Osteoblast (primary cell): Measurements from ENCODE around the gene GANAB. TPM values are rescaled to one million over a fixed set of nuclear protein-coding genes. Genes with fewer than 3 reads are reported as not detected.
A peak's percentile ranks its signal among the peaks of the same experiment; 100 is the strongest.

Experiments used
- DNase-seq: peaks from one replicate; pipeline ENCODE4 v3.0.0; 2011; ENCODE audit warnings: low spot score, mixed read lengths; ENCODE audit not compliant: insufficient read length; ENCODE audit errors: missing footprints
- H2AFZ ChIP-seq: 2 replicates; pipeline ENCODE4 v1.6.0; 2011; ENCODE audit warnings: mild to moderate bottlenecking, low read length
- H3K27ac ChIP-seq: 2 replicates; pipeline ENCODE4 v1.5.1; 2011; ENCODE audit warnings: mild to moderate bottlenecking, low read depth, low read length, moderate library complexity
- H3K27me3 ChIP-seq: 2 replicates; pipeline ENCODE4 v1.6.0; 2012; ENCODE audit warnings: mild to moderate bottlenecking, control low read depth, inconsistent platforms, low read length, moderate library complexity; ENCODE audit not compliant: insufficient read depth
- H3K36me3 ChIP-seq: 2 replicates; pipeline ENCODE4 v1.5.1; 2011; ENCODE audit warnings: mild to moderate bottlenecking, low read length, control low read depth, moderate library complexity; ENCODE audit not compliant: insufficient read depth
- H3K4me1 ChIP-seq: 2 replicates; pipeline ENCODE4 v1.5.1; 2011; ENCODE audit warnings: mild to moderate bottlenecking, low read length, control low read depth, moderate library complexity; ENCODE audit not compliant: insufficient read depth
- H3K4me2 ChIP-seq: 2 replicates; pipeline ENCODE4 v1.6.0; 2011; ENCODE audit warnings: mild to moderate bottlenecking, low read length; ENCODE audit not compliant: insufficient read depth
- H3K4me3 ChIP-seq: fragments of 200-600 bp; sonication (generic); 3 replicates; pipeline ENCODE4 v1.5.1; 2012; ENCODE audit warnings: mild to moderate bottlenecking, low read length, inconsistent platforms; ENCODE audit not compliant: insufficient read depth
- H3K79me2 ChIP-seq: 2 replicates; pipeline ENCODE4 v1.6.0; 2012; ENCODE audit warnings: mild to moderate bottlenecking, low read length, control low read depth, inconsistent platforms; ENCODE audit not compliant: insufficient read depth
- H3K9me3 ChIP-seq: 2 replicates; pipeline ENCODE4 v1.5.1; 2011; ENCODE audit warnings: low read depth, low read length, control low read depth
- H4K20me1 ChIP-seq: 2 replicates; pipeline ENCODE4 v1.6.0; 2012; ENCODE audit warnings: mild to moderate bottlenecking, low read length, control low read depth; ENCODE audit not compliant: insufficient read depth
- total RNA-seq: library from RNA; depleted of rRNA; stranded (reverse); fragments of >200 nt; gene quantifications from 2 replicates; pipeline ENCODE4 v1.2.3, GENCODE V29; 2012
- TF ChIP-seq, protein P1 (sequence below): IDR thresholded peaks from 2 replicates; pipeline ENCODE4 v1.5.1; 2011; ENCODE audit warnings: mild to moderate bottlenecking, low read depth, low read length, moderate library complexity; ENCODE audit errors: extremely low read depth

Gene GANAB
- total RNA-seq, 1 donor = 242 TPM

- Histone ChIP-seq H3K36me3 (peaks cover 45% of the 10 kb centered on the region), H4K20me1 (peaks cover 6% of the 10 kb centered on the region), H3K79me2 (peaks cover 12% of the 10 kb centered on the region), H2AFZ (no peak overlapping the region), H3K9me3 (no peaks in the 10 kb centered on the region), H3K4me2 (no peak overlapping the region), H3K27me3 (no peaks in the 10 kb centered on the region), H3K27ac (no peak overlapping the region), H3K4me1 (peaks cover 10% of the 10 kb centered on the region), H3K4me3 (no peak overlapping the region)
- TF ChIP-seq, protein P1, sequence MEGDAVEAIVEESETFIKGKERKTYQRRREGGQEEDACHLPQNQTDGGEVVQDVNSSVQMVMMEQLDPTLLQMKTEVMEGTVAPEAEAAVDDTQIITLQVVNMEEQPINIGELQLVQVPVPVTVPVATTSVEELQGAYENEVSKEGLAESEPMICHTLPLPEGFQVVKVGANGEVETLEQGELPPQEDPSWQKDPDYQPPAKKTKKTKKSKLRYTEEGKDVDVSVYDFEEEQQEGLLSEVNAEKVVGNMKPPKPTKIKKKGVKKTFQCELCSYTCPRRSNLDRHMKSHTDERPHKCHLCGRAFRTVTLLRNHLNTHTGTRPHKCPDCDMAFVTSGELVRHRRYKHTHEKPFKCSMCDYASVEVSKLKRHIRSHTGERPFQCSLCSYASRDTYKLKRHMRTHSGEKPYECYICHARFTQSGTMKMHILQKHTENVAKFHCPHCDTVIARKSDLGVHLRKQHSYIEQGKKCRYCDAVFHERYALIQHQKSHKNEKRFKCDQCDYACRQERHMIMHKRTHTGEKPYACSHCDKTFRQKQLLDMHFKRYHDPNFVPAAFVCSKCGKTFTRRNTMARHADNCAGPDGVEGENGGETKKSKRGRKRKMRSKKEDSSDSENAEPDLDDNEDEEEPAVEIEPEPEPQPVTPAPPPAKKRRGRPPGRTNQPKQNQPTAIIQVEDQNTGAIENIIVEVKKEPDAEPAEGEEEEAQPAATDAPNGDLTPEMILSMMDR = no peak
- DNase-seq = no peak
Measured at GRCh38 chr11:62605467-62605866, 40.9 kb downstream of the GANAB start.

DNA sequence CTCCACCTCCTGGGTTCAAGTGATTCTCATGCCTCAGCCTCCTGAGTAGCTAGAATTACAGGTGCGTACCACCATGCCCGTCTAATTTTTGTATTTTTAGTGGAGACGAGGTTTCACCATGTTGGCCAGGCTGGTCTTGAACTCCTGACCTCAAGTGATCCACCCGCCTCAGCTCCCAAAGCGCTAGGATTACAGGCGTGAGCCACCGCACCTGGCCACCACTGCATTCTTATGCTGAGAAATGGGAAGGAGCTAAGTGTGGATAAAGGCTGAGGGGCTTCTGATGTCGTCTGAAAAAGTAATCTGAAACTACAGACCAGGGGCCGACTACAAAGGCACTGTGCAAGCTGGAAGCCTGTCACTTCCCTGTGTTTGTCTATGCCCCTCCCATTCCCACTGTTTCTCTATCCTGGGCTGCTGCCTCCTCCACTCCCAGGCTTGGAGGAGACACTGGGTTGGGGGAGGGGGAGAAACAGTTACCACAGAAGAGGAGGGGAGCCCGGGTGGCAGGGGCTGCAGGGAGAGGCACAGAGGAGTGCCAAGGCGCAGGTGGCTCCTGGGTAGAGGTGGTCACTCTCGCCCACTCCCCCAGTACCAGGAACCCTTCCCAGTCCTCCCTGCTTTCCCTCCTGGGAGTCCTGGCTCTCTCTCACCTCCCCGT, 41.8 kb downstream of the GANAB start:
- no peak overlapping the region for H2AFZ ChIP-seq
- no peak overlapping the region for H3K27ac ChIP-seq
- H3K4me2 ChIP-seq = no peak overlapping the region
- peaks cover 46% of the 10 kb centered on the region for H3K36me3 ChIP-seq
- no peak for DNase-seq
- H3K27me3 ChIP-seq = no peaks in the 10 kb centered on the region
- TF ChIP-seq, protein P1 = no peak
- H3K4me3 ChIP-seq = no peak overlapping the region
- H3K4me1 ChIP-seq = peaks cover 18% of the 10 kb centered on the region
- peaks cover 13% of the 10 kb centered on the region for H4K20me1 ChIP-seq
- peaks cover 19% of the 10 kb centered on the region for H3K79me2 ChIP-seq
- no peaks in the 10 kb centered on the region for H3K9me3 ChIP-seq

DNA sequence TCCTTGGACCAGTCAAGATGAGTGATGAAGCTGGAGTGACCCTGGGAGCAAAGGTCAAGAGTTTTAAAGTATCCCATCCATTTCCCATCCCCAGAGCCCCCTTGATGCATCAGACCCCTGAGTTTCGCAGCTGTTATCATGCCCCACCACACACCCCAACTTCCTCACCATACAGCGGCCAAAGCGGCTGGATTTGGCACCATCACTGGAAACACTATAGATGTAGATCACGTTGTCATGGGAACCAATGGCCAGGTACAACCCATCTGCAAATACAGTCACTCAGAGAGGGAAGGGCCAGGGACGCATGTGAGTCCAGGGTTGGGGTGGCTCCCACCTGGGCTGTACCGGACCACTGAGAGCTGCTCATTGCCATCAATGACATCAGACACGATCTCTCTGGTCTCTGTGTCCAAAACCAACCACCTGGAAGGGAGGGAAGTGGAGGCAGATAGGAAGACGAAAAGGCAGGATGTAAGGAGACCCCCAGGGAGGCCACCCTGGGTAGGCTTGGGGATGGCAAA, 42.6 kb downstream of the GANAB start:
- H2AFZ ChIP-seq = no peak overlapping the region
- TF ChIP-seq, protein P1 = no peak

GRCh38 chr11:62603072-62603408, 43.4 kb downstream of the GANAB start:
- no peaks in the 10 kb centered on the region for H3K9me3 ChIP-seq
- peaks cover 31% of the 10 kb centered on the region for H3K79me2 ChIP-seq
- H2AFZ ChIP-seq = no peak overlapping the region
- TF ChIP-seq, protein P1 = no peak
- no peak overlapping the region for H3K27ac ChIP-seq
- no peak for DNase-seq
- no peaks in the 10 kb centered on the region for H3K27me3 ChIP-seq
- H4K20me1 ChIP-seq = peaks cover 22% of the 10 kb centered on the region
- H3K36me3 ChIP-seq = peaks cover 52% of the 10 kb centered on the region
- H3K4me3 ChIP-seq = peak overlapping the region; percentile 96
- peak overlapping the region; percentile 96 for H3K4me2 ChIP-seq
- H3K4me1 ChIP-seq = peaks cover 27% of the 10 kb centered on the region

More for the DNA sequence above, 42.6 kb downstream of the GANAB start:
- no peak overlapping the region for H3K4me3 ChIP-seq
- no peaks in the 10 kb centered on the region for H3K27me3 ChIP-seq
- no peak overlapping the region for H3K27ac ChIP-seq
- no peaks in the 10 kb centered on the region for H3K9me3 ChIP-seq
- no peak overlapping the region for H3K4me2 ChIP-seq
- peak; percentile 68 for DNase-seq
- H3K36me3 ChIP-seq = peaks cover 49% of the 10 kb centered on the region
- H4K20me1 ChIP-seq = peaks cover 16% of the 10 kb centered on the region
- peaks cover 23% of the 10 kb centered on the region for H3K79me2 ChIP-seq
- peaks cover 25% of the 10 kb centered on the region for H3K4me1 ChIP-seq
